Measurements from ENCODE around the gene PROK2. TPM values are rescaled to one million over a fixed set of nuclear protein-coding genes. Genes with fewer than 3 reads are reported as not detected.

PROK2 gene
- total RNA-seq, 1 experiment from 2014 or later, result not detected

DNA sequence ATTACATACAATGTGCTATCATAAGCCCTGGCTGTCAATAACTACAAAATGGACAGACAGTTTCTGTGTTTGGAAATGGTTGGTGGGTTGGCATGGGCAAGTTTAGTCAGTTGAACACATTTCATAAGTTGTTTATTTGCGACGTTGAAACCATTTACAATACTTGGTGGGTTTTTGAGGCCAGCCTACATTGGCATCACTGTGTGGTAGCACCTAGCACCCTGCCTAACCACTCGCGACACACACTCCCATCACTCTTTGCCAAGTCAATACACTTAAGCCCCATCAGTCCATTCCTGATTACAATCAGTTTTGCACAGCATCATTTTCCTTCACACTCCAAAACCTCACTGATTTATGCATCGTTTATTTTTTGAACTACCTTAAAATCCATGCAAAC is 13.8 kb downstream of the PROK2 start:
- intact Hi-C loops (cut with micrococcal nuclease), result no loop called here
- POLR2A ChIA-PET (ENCODE audit: unreplicated experiment), result interaction anchor here (0.7 kb wide), 1 partner anchor 819 kb away, joined by 3 read pairs; no protein-coding TSS in a partner anchor

DNA sequence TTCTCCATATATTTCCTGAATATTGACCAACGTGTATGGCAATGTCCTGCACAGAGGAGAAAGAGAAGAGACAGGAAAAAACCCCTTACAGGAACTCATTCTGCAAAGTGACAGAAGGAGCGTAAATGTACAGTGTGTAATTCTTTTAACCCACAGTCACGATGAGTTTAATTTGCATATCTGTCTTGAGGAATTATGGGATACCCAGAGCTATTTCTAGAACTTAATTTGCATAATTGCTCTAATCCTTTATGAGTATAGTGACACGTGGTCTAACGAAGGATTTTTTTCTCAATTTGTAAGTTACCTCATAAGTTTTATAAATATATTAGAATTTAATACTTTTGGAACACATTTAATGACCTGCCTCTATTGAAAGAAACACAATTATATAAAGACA is 21.5 kb downstream of the PROK2 start:
- Histone ChIP-seq H3F3A (ENCODE audit: low read length, unreplicated experiment) (no peaks in the 10 kb centered on the region), H3K4me1 (ENCODE audit: insufficient read depth, low read length) (no peaks in the 10 kb centered on the region), H3K27me3 (ENCODE audit: low read length) (peaks cover 76% of the 10 kb centered on the region), H3K4me3 (ENCODE audit: low read length) (no peak overlapping the region), H3K27ac (ENCODE audit: low read length) (no peak overlapping the region), H4K20me1 (ENCODE audit: low read length) (no peaks in the 10 kb centered on the region), H3K79me2 (ENCODE audit: low read length) (no peaks in the 10 kb centered on the region), H3K9me2 (replicated peaks; ENCODE audit: low read length) (no peaks in the 10 kb centered on the region), H3K9ac (ENCODE audit: low read length) (no peak overlapping the region), H3K36me3 (ENCODE audit: low read depth, low read length) (no peaks in the 10 kb centered on the region), H3K4me2 (ENCODE audit: low read length) (no peak overlapping the region), H3K9me3 (ENCODE audit: low read length) (no peaks in the 10 kb centered on the region), H2AFZ (ENCODE audit: low read length) (no peak overlapping the region)
- no peak for DNase-seq
- no peak for ATAC-seq
- TF ChIP-seq EZH2phosphoT487 (IDR thresholded peaks at IDR 0.05; ENCODE audit: borderline replicate concordance, low read length) (no peak), CTCF (conservative IDR thresholded peaks at IDR 0.05; ENCODE audit: low read depth, low read length) (no peak), EZH2 (IDR thresholded peaks at IDR 0.05; ENCODE audit: low read length, unreplicated experiment) (no peak)
- ChIA-PET POLR2A (ENCODE audit: unreplicated experiment) (no interaction called here), CTCF (no interaction called here)
- no TSS peak for BruUV-seq (replicated peaks)
- intact Hi-C loops (cut with micrococcal nuclease), result no loop called here

More for the DNA sequence above, 13.8 kb downstream of the PROK2 start:
- Histone ChIP-seq H3K9me2 (replicated peaks; ENCODE audit: low read length) (no peaks in the 10 kb centered on the region), H2AFZ (ENCODE audit: low read length) (no peak overlapping the region), H3K36me3 (ENCODE audit: low read depth, low read length) (no peaks in the 10 kb centered on the region), H3K4me1 (ENCODE audit: insufficient read depth, low read length) (no peaks in the 10 kb centered on the region), H3K4me3 (ENCODE audit: low read length) (no peak overlapping the region), H3K9ac (ENCODE audit: low read length) (no peak overlapping the region), H3K27ac (ENCODE audit: low read length) (no peak overlapping the region), H3K27me3 (ENCODE audit: low read length) (peaks cover 72% of the 10 kb centered on the region), H3K79me2 (ENCODE audit: low read length) (no peaks in the 10 kb centered on the region), H3K4me2 (ENCODE audit: low read length) (no peak overlapping the region), H4K20me1 (ENCODE audit: low read length) (no peaks in the 10 kb centered on the region), H3K9me3 (ENCODE audit: low read length) (no peaks in the 10 kb centered on the region), H3F3A (ENCODE audit: low read length, unreplicated experiment) (no peaks in the 10 kb centered on the region)
- TF ChIP-seq EZH2phosphoT487 (IDR thresholded peaks at IDR 0.05; ENCODE audit: borderline replicate concordance, low read length), result no peak
- no peak for ATAC-seq
- no peak for DNase-seq
- BruUV-seq (replicated peaks), result no TSS peak
- CTCF ChIA-PET, result no interaction called here

- Histone ChIP-seq H3K9me3 (ENCODE audit: low read length) (no peaks in the 10 kb centered on the region), H2AFZ (ENCODE audit: low read length) (no peak overlapping the region), H3F3A (ENCODE audit: low read length, unreplicated experiment) (no peaks in the 10 kb centered on the region), H3K4me1 (ENCODE audit: insufficient read depth, low read length) (no peaks in the 10 kb centered on the region), H4K20me1 (ENCODE audit: low read length) (no peaks in the 10 kb centered on the region), H3K9me2 (replicated peaks; ENCODE audit: low read length) (no peaks in the 10 kb centered on the region), H3K4me3 (ENCODE audit: low read length) (no peak overlapping the region), H3K4me2 (ENCODE audit: low read length) (no peak overlapping the region), H3K36me3 (ENCODE audit: low read depth, low read length) (no peaks in the 10 kb centered on the region), H3K27ac (ENCODE audit: low read length) (no peak overlapping the region), H3K79me2 (ENCODE audit: low read length) (no peaks in the 10 kb centered on the region), H3K27me3 (ENCODE audit: low read length) (peaks cover 89% of the 10 kb centered on the region), H3K9ac (ENCODE audit: low read length) (no peak overlapping the region)
- no TSS peak for BruUV-seq (replicated peaks)
- intact Hi-C loops (cut with micrococcal nuclease), result no loop called here
- CTCF ChIA-PET, result no interaction called here
- POLR2A ChIA-PET (ENCODE audit: unreplicated experiment), result no interaction called here
- TF ChIP-seq CTCF (conservative IDR thresholded peaks at IDR 0.05; ENCODE audit: low read depth, low read length), result no peak
- no peak for TF ChIP-seq EZH2phosphoT487 (IDR thresholded peaks at IDR 0.05; ENCODE audit: borderline replicate concordance, low read length)
- no peak for TF ChIP-seq EZH2 (IDR thresholded peaks at IDR 0.05; ENCODE audit: low read length, unreplicated experiment)
- DNase-seq (no peak), ATAC-seq (no peak)
Observed at GRCh38 chr3:71760140-71760539, 24.8 kb downstream of the PROK2 start.

All from PC-3 (cell line).